NCI-H128 (cell line): ENCODE results near the gene LIAS.
"Not testable (repeated sequence)": the region's sequence is repeated elsewhere in the genome, so short reads cannot be mapped to it uniquely, and the experiment has no call there.

ENCODE experiments used
- DNase-seq: peaks from one replicate; lab custom pipeline; 2025; ENCODE audit not compliant: unreplicated experiment; lab: John Stamatoyannopoulos, UW

LIAS gene

GRCh38 chr4:39495446-39496213 lies 36.8 kb downstream of the LIAS start:
- no peak for DNase-seq

GRCh38 chr4:39497909-39498726 lies 39.3 kb downstream of the LIAS start:
- no peak for DNase-seq

- DNase-seq, result no peak
Measured at GRCh38 chr4:39498727-39499020, 39.8 kb downstream of the LIAS start.

GRCh38 chr4:39502019-39502663 lies 43.3 kb downstream of the LIAS start:
- no peak for DNase-seq

GRCh38 chr4:39502664-39503035 lies 43.8 kb downstream of the LIAS start:
- not testable (repeated sequence) for DNase-seq

GRCh38 chr4:39504538-39504937 lies 45.7 kb downstream of the LIAS start:
- no peak for DNase-seq

GRCh38 chr4:39505581-39505980 lies 46.7 kb downstream of the LIAS start:
- no peak for DNase-seq

- no peak for DNase-seq
Measured at GRCh38 chr4:39510348-39510929, 51.6 kb downstream of the LIAS start.

- DNase-seq, result not testable (repeated sequence)
Measured at GRCh38 chr4:39514266-39514665, 55.4 kb downstream of the LIAS start.

- DNase-seq, result no peak
Measured at GRCh38 chr4:39514888-39515401, 56.1 kb downstream of the LIAS start.

GRCh38 chr4:39515669-39516401 lies 57.0 kb downstream of the LIAS start:
- DNase-seq, result not testable (repeated sequence)

- no peak for DNase-seq
Measured at GRCh38 chr4:39516407-39516966, 57.6 kb downstream of the LIAS start.

GRCh38 chr4:39518484-39518883 lies 59.6 kb downstream of the LIAS start:
- no peak for DNase-seq

- no peak for DNase-seq
Measured at GRCh38 chr4:39521253-39521919, 62.5 kb downstream of the LIAS start.

GRCh38 chr4:39522068-39522467 lies 63.2 kb downstream of the LIAS start:
- DNase-seq, result no peak

- DNase-seq, result no peak
Measured at GRCh38 chr4:39524161-39524957, 65.5 kb downstream of the LIAS start.

GRCh38 chr4:39525822-39526690 lies 67.2 kb downstream of the LIAS start:
- no peak for DNase-seq

GRCh38 chr4:39526765-39527295 lies 68.0 kb downstream of the LIAS start:
- no peak for DNase-seq
